Measurements from ENCODE around the gene IFITM5. TPM values are rescaled to one million over a fixed set of nuclear protein-coding genes. Genes with fewer than 3 reads are reported as not detected.

The IFITM5 gene
- total and polyA plus RNA-seq, 2 of the 8 experiments (the other 6 are each of a cell fraction or from before 2014, with no cell fraction given): not detected

- TF ChIP-seq EGR1 (IDR thresholded peaks at IDR 0.05; ENCODE audit: borderline replicate concordance, low read depth, low read length) (no peak), ZNF274 (IDR thresholded peaks at IDR 0.05; ENCODE audit: borderline replicate concordance, extremely low read depth, low read length) (no peak), CHD2 (IDR thresholded peaks at IDR 0.05; ENCODE audit: low read length) (no peak), SP1 (IDR thresholded peaks at IDR 0.05; ENCODE audit: low read depth, low read length) (no peak), ASH2L (IDR thresholded peaks at IDR 0.05; ENCODE audit: low read length) (no peak), POU5F1 (IDR thresholded peaks at IDR 0.05; ENCODE audit: low read depth, low read length) (no peak), CBX5 (IDR thresholded peaks at IDR 0.05; ENCODE audit: low read depth, low read length) (no peak), EZH2 (IDR thresholded peaks at IDR 0.05; ENCODE audit: low read depth, low read length, severe bottlenecking) (no peak), TCF12 (IDR thresholded peaks at IDR 0.05; ENCODE audit: low read depth, low read length) (no peak), MAX (IDR thresholded peaks at IDR 0.05) (peak; percentile 70), POLR2A (IDR thresholded peaks at IDR 0.05; ENCODE audit: control extremely low read depth in 1 of 2, low read depth in 2 of 2, low read length in 2 of 2) (no peak), CTBP2 (IDR thresholded peaks at IDR 0.05; ENCODE audit: borderline replicate concordance, insufficient read depth, insufficient read length, low read length) (peak; percentile 19)
Observed at GRCh38 chr11:316031-316701, 16.8 kb upstream of the IFITM5 start (continued).
